HFF-Myc (cell line): ENCODE measurements around the gene FRMD7.

Experiments
- DNase-seq: peaks from one replicate; pipeline ENCODE4 v3.0.0-alpha.2; 2011; ENCODE audit warnings: low read depth; ENCODE audit errors: extremely low read depth
- H3K4me3 ChIP-seq: replicated peaks from 2 replicates; pipeline ENCODE4 v1.5.1; 2011; ENCODE audit warnings: low read depth, mild to moderate bottlenecking, control low read depth, low read length
- TF ChIP-seq, protein P1 (sequence below): IDR thresholded peaks from 2 replicates; pipeline ENCODE4 v1.5.1; 2012; ENCODE audit warnings: mild to moderate bottlenecking, low read depth, low read length, control low read depth; ENCODE audit errors: missing control alignments

Gene FRMD7, protein sequence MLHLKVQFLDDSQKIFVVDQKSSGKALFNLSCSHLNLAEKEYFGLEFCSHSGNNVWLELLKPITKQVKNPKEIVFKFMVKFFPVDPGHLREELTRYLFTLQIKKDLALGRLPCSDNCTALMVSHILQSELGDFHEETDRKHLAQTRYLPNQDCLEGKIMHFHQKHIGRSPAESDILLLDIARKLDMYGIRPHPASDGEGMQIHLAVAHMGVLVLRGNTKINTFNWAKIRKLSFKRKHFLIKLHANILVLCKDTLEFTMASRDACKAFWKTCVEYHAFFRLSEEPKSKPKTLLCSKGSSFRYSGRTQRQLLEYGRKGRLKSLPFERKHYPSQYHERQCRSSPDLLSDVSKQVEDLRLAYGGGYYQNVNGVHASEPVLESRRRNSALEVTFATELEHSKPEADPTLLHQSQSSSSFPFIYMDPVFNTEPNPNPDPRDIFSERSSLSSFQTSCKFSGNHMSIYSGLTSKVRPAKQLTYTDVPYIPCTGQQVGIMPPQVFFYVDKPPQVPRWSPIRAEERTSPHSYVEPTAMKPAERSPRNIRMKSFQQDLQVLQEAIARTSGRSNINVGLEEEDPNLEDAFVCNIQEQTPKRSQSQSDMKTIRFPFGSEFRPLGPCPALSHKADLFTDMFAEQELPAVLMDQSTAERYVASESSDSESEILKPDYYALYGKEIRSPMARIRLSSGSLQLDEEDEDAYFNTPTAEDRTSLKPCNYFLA

GRCh38 chrX:132127743-132128142 is at the start of gene FRMD7:
FRMD7 (minus strand) TSS chrX:132128020; CDS start chrX:132127844, 176 bp downstream.
- H3K4me3 ChIP-seq = no peak within 1 kb of the TSS
- DNase-seq = no peak
- TF ChIP-seq, protein P1, sequence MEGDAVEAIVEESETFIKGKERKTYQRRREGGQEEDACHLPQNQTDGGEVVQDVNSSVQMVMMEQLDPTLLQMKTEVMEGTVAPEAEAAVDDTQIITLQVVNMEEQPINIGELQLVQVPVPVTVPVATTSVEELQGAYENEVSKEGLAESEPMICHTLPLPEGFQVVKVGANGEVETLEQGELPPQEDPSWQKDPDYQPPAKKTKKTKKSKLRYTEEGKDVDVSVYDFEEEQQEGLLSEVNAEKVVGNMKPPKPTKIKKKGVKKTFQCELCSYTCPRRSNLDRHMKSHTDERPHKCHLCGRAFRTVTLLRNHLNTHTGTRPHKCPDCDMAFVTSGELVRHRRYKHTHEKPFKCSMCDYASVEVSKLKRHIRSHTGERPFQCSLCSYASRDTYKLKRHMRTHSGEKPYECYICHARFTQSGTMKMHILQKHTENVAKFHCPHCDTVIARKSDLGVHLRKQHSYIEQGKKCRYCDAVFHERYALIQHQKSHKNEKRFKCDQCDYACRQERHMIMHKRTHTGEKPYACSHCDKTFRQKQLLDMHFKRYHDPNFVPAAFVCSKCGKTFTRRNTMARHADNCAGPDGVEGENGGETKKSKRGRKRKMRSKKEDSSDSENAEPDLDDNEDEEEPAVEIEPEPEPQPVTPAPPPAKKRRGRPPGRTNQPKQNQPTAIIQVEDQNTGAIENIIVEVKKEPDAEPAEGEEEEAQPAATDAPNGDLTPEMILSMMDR = no peak

DNA sequence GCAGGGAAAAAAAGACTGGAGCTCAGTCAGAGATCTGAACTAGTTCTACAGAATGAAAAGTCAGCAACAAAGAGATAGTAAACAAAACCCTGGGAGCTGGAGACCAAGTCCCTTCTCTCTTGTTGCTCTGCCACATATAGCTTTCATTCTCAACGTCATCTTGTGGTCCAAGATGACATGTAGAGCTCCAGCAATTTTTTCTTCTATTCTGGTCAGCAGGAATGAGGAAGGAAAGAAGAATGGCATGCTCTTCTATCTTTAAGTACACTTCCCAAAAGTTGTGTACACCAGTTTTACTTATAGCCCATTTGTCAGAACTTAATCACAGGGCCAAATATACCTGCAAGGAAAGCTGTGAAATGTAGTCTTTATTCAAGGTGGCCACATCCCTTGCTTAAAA is 45.8 kb upstream of the FRMD7 start:
- TF ChIP-seq, protein P1 = no peak
- H3K4me3 ChIP-seq = no peak overlapping the region
- DNase-seq = no peak

DNA sequence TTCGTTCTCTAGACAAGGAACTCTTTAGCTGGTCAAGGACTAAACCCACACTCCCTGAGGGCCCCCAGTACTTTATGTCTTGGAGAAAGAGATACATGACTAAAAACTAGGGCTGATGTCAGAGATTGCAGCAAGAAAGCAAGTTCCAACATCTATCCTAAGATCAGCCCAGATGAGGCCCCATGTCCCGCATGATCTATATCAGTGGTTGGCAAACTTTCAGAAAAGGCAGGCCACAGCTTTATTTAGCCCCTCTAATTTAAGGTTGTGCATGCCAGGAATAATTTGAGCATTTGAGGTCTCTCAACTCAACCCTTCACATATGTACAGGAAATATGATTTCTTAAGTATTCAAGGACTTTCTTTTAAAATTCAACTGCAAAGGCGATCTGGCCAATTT is 44.1 kb upstream of the FRMD7 start:
- TF ChIP-seq, protein P1 = no peak
- no peak overlapping the region for H3K4me3 ChIP-seq
- DNase-seq = no peak

GRCh38 chrX:132171478-132171877 is 43.7 kb upstream of the FRMD7 start:
- DNase-seq = no peak
- no peak overlapping the region for H3K4me3 ChIP-seq
- TF ChIP-seq, protein P1 = no peak

GRCh38 chrX:132169554-132169953 is 41.7 kb upstream of the FRMD7 start:
- no peak for DNase-seq
- TF ChIP-seq, protein P1 = no peak
- H3K4me3 ChIP-seq = no peak overlapping the region

- no peak overlapping the region for H3K4me3 ChIP-seq
- DNase-seq = no peak
- TF ChIP-seq, protein P1 = no peak
Observed at GRCh38 chrX:132165651-132166050, 37.8 kb upstream of the FRMD7 start.
